ENCODE data around the gene PRPF6.

Gene PRPF6

GRCh38 chr20:64064145-64064698 is 83.3 kb downstream of the PRPF6 start:
- DNase-seq (ENCODE audit: low read depth) = no peak

GRCh38 chr20:64065062-64065973 is 84.4 kb downstream of the PRPF6 start:
- DNase-seq (ENCODE audit: low read depth) = no peak

GRCh38 chr20:64065974-64066343 is 85.0 kb downstream of the PRPF6 start:
- DNase-seq (ENCODE audit: low read depth) = no peak

- DNase-seq (ENCODE audit: low read depth) = no peak
These were observed 86.2 kb downstream of the PRPF6 start for GRCh38 chr20:64067005-64067632.

GRCh38 chr20:64067733-64068307 is 86.9 kb downstream of the PRPF6 start:
- DNase-seq (ENCODE audit: low read depth) = no peak

GRCh38 chr20:64068386-64069208 is 87.7 kb downstream of the PRPF6 start:
- no peak for DNase-seq (ENCODE audit: low read depth)

- no peak for DNase-seq (ENCODE audit: low read depth)
These were observed 88.3 kb downstream of the PRPF6 start for GRCh38 chr20:64069209-64069613.

GRCh38 chr20:64069614-64070243 is 88.8 kb downstream of the PRPF6 start:
- DNase-seq (ENCODE audit: low read depth) = no peak

GRCh38 chr20:64070244-64070993 is 89.5 kb downstream of the PRPF6 start:
- no peak for DNase-seq (ENCODE audit: low read depth)

- DNase-seq (ENCODE audit: low read depth) = no peak
These were observed 90.7 kb downstream of the PRPF6 start for GRCh38 chr20:64071341-64072332.

GRCh38 chr20:64072498-64073063 is 91.6 kb downstream of the PRPF6 start:
- DNase-seq (ENCODE audit: low read depth) = no peak

- DNase-seq (ENCODE audit: low read depth) = no peak
These were observed 92.7 kb downstream of the PRPF6 start for GRCh38 chr20:64073476-64074183.

- no peak for DNase-seq (ENCODE audit: low read depth)
These were observed 93.4 kb downstream of the PRPF6 start for GRCh38 chr20:64074184-64074789.

GRCh38 chr20:64074963-64075362 is 94.0 kb downstream of the PRPF6 start:
- DNase-seq (ENCODE audit: low read depth) = no peak

- no peak for DNase-seq (ENCODE audit: low read depth)
These were observed 94.6 kb downstream of the PRPF6 start for GRCh38 chr20:64075556-64075955.

- DNase-seq (ENCODE audit: low read depth) = no peak
These were observed 95.4 kb downstream of the PRPF6 start for GRCh38 chr20:64076061-64076997.

GRCh38 chr20:64077094-64077493 is 96.2 kb downstream of the PRPF6 start:
- DNase-seq (ENCODE audit: low read depth) = no peak
